Measurements from ENCODE around the gene PATE1.
"Not testable (repeated sequence)": the region's sequence is repeated elsewhere in the genome, so short reads cannot be mapped to it uniquely, and the experiment has no call there.

PATE1 gene, protein sequence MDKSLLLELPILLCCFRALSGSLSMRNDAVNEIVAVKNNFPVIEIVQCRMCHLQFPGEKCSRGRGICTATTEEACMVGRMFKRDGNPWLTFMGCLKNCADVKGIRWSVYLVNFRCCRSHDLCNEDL

GRCh38 chr11:125745979-125746378, at the start of gene PATE1:
TSS of gene PATE1 (plus strand) at chr11:125746279. CDS start at chr11:125746305, 26 bp downstream.
- no peak for DNase-seq

- no peak for DNase-seq
Observed at GRCh38 chr11:125701018-125701610, 45.0 kb upstream of the PATE1 start.

GRCh38 chr11:125701858-125702621, 44.0 kb upstream of the PATE1 start:
- no peak for DNase-seq

DNA sequence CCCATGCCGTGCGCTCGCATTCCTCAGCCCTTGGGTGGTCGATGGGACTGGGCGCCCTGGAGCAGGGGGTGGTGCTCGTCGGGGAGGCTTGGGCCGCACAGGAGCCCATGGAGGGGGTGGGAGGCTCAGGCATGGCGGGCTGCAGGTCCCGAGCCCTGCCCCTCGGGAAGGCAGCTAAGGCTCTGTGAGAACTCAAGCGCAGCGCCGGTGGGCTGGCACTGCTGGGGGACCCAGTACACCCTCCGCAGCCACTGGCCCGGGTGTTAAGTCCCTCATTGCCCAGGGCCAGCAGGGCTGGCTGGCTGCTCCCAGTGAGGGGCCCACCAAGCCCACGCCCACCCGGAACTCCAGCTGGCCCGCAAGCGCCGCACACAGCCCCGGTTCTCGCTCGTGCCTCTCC, 41.4 kb upstream of the PATE1 start:
- DNase-seq = not testable (repeated sequence)

DNA sequence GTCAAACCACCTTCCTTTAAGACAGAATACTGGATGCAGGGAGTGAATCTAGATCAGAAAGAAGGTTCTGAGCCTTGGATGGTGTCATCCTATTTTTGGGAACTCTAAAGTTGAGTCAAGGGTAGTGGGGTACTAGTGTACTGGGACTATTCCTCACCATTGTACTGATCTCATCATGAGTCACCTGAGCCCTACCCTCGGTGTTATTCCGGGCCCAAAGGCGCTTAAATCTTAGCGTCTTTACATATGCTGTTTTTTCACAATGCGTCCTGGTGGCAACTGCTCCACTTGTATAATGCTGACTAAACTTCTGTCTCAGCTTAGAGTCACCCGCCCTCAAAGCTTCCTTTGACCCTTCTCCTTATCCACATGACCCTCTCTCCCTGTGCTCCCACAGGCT, 25.3 kb upstream of the PATE1 start:
- DNase-seq = no peak

DNA sequence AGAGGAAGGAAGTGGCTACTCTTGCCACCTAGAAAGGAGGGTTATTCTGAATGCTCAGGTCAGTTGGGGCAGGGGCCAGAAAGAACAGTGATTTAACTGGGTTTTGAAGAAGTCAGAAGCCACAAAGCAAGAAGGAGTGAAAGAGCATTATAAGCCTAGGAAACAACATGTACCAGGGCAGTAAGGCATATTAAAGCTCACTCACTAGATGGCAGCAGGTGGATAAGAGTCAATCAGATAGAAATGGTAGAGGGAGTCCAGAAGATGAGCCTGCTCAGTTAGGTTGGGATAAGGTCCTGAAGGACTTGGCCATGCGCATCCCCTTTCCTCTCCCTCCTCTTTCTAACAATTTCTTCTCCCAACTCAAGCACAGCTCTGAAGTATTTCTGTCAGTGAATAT, 22.0 kb upstream of the PATE1 start:
- no peak for DNase-seq

DNA sequence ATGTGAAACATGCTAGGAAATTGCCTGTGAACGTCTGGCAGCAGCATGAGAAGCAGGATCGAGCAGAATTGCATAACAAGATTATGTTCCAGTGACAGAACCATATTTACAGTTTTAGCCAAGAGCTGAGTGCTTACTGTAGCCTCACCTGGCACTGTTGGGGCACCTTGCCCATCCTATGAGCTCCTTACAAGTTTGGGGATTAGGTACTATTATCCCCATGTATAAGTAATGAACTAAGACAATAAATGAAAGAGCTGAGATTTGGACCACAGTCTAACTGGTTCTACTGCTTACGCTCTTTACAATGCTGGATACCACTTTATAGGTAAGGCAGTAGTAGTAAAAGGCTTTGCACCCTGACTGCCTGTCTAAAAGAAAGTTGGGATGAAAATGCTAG, 17.1 kb upstream of the PATE1 start:
- no peak for DNase-seq

DNA sequence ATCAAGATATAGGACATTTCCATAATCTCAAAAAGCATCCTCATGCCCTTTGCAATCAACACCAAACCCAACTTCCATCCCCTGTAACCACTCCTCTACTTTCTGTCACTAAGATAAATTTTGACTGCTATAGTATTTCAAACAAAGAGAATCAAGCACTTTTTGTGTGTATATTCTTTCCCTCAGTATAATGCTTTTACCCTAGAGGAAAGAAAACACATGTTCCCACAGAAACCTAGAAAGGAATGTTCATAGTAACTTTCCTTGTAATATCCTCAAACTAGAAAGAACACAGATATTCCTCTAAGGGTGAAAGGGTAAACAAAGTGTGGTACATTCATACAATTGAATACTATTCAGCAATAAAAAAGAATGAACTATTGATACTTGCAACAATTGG, 5.5 kb upstream of the PATE1 start:
- DNase-seq = no peak

GRCh38 chr11:125743681-125744080, 2.4 kb upstream of the PATE1 start:
- no peak for DNase-seq

GRCh38 chr11:125750629-125751028, 4.5 kb downstream of the PATE1 start:
- no peak for DNase-seq

DNA sequence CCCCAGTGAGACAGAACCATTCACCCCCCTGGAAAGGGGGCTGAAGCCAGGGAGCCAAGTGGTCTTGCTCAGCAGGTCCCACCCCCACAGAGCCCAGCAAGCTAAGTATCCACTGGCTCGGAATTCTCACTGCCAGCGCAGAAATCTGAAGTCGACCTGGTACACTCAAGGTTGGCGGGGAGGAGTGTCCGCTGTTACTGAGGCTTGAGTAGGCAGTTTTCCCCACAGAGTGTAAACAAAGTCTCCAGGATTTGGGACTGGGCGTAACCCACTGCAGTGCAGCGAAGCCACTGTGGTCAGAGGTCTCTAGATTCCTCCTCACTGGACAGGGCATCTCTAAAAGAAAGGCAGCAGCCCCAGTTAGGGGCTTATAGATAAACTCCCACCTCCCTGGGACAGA, 10.0 kb downstream of the PATE1 start:
- DNase-seq = no peak

DNA sequence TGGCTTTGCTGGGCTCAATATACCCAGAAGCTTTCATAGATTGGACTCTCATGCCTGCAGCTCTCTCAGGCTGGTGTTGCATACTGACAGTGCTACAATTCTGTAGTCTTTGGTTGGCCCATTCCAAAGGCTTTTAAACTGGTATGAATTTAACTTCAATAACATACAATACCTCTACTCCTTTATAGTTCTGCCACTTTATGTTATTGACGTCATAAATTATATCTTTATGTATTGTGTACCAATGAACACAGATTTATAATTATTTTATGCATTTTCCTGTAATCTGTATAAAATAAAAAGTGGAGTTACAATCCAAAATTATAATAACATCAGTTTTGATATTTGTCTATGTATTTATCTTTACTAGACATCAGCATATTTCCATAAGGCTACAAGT, 16.4 kb downstream of the PATE1 start:
- no peak for DNase-seq

- no peak for DNase-seq
Observed at GRCh38 chr11:125763483-125763882, 17.4 kb downstream of the PATE1 start.

DNA sequence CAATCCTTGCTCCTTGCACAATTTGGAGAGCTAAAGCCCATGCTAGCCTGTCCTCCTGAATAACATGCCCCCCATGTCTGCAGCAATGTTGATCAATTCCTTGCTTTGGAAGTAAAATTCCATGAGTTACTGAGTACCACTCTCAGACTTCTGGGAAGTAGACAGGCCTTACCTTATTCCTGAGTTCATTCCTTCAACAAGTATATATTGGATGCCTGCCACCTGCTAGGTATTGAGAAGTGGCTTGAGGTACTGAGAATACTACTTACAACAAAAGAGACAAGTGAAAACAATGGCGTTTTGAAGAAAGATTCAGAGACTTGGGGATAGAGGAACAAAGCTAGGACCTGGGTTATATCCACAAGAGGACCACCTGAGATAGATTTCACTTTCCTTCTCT, 20.2 kb downstream of the PATE1 start:
- no peak for DNase-seq

DNA sequence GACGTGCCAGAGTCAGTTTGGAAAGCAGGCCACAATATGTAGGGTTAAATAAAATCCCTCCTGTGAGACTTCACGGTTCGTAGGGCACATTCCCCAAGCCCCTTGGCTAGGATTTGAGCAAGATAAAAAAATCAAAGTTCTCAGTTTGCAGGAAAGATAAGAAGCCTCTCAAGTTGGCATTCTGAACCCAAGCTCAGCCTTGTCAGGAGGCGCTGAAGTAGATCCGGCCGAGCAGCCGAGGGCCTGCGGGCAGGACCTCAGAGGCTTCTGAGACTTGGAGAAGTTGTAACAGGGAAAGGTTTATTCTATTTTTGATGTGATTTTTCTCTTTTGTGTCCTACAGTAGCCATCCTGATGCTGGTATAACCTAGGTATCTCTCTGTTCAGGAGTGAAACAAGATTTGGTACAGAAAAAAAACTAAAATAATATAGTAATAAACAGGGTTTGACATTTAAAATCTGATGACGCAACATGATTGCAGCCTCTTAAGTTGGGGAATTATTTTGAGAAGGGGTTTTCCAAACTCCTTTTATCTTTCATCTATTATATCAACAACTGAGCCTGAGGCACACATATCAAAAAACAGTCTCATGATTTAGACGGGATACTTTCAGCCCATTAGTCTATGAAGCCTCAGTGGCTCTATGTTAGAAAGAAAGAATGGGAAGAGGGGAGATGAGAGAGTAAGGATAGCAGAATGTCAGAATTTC, 22.4 kb downstream of the PATE1 start:
- DNase-seq = no peak

DNA sequence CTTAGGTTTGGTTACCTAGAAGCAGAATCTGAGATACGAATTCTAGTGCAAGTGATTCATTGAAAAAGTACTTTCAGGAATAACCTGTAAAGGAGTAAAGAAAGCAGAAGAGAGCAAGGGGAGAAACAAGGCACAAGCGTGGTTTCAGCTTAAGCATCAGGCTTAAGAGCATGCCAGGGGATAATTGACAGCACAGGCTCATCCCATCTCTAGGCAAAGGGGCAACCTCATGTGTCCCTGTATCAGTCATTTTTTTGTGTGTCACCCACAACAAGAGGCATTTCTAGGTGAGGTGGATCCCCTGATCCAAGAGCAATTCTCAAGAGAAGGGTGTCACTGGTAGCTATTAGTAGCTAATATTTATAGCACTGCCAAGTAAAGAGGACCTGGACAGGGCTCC, 24.5 kb downstream of the PATE1 start:
- DNase-seq = no peak

- DNase-seq = no peak
Observed at GRCh38 chr11:125772834-125773505, 26.9 kb downstream of the PATE1 start.

GRCh38 chr11:125773516-125773915, 27.4 kb downstream of the PATE1 start:
- DNase-seq = no peak

- no peak for DNase-seq
Observed at GRCh38 chr11:125777309-125777708, 31.2 kb downstream of the PATE1 start.

DNA sequence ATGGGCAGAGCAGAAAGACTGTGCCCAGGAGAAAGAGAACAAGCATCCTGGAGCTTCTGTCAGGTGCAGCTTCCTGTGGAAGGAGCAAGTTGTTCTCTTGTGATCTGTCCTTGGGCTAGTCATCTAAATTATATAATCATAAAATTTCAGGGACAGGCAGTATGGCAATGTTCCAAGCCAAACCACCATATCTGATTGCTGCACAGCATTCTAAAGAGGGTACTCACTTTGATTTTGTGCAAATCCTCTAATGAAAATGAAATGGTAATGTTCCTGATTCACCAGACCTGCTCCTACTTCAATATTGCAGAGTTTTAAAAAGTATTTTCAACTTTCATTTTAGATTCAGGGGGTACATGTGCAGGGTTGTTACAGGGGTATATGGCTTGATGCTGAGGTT, 32.6 kb downstream of the PATE1 start, which contains the start of gene PATE2:
PATE2 (minus strand) TSS at position 101 of the 400 bp plus-strand sequence; CDS start at position 46, 55 bp downstream.
- DNase-seq = no peak

- no peak for DNase-seq
Observed at GRCh38 chr11:125784678-125785077, 38.6 kb downstream of the PATE1 start.

DNA sequence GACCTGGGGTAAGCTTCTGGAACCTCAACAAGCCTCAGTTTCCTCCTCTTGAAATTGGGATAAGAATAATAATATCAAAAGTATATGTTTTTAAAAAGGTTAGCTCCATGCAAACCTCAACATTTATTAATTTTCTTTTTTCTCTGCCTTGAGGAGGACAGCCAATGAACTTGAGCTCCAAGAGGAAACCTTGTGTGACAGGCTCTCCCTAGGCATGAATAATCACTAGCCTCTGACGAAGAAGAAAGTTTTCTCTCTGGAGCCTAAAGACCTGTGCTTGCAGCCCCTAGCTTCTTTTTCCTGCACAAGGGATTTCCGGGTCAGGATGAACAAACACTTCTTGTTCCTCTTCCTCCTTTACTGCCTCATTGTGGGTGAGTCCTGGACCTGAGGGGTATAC, 41.7 kb downstream of the PATE1 start, which contains the start of gene PATE3:
PATE3 (plus strand) TSS at position 301 of the 400 bp plus-strand sequence; CDS start at position 326, 25 bp downstream.
- no peak for DNase-seq

- DNase-seq = no peak
Observed at GRCh38 chr11:125790825-125791224, 44.7 kb downstream of the PATE1 start.
